HepG2 (cell line): Measurements from ENCODE around the gene SLC23A2. TPM values are rescaled to one million over a fixed set of nuclear protein-coding genes. Genes with fewer than 3 reads are reported as not detected.

ENCODE experiments used
- ARID4A ChIP-seq: sonication (generic); formaldehyde crosslinking; IDR thresholded peaks from 2 replicates; pipeline ENCODE4 v1.5.0; 2020; ENCODE audit warnings: mild to moderate bottlenecking, missing genetic modification reagents, borderline replicate concordance
- ARNT2 ChIP-seq: sonication (generic); formaldehyde crosslinking; IDR thresholded peaks from 2 replicates; pipeline ENCODE4 v1.8.0; 2022; ENCODE audit warnings: mild to moderate bottlenecking, low read depth, missing genetic modification reagents, moderate library complexity
- ATM ChIP-seq: fragments of 450-650 bp; IDR thresholded peaks from 2 replicates; pipeline ENCODE4 v1.7.1; 2017; ENCODE audit warnings: mild to moderate bottlenecking, borderline replicate concordance
- BCL6 ChIP-seq: IDR thresholded peaks from 2 replicates; pipeline ENCODE4 v1.6.1; 2016; ENCODE audit warnings: missing genetic modification reagents, missing compliant biosample characterization
- DZIP1 ChIP-seq: sonication (generic); formaldehyde crosslinking; IDR thresholded peaks from 2 replicates; pipeline ENCODE4 v1.5.0; 2020; ENCODE audit warnings: mild to moderate bottlenecking, missing genetic modification reagents
- HOXD1 ChIP-seq: sonication (generic); formaldehyde crosslinking; IDR thresholded peaks from 2 replicates; pipeline ENCODE4 v1.5.0; 2020; ENCODE audit warnings: missing genetic modification reagents
- KLF9 ChIP-seq: IDR thresholded peaks from 2 replicates; pipeline ENCODE4 v1.6.1; 2016; ENCODE audit warnings: low read depth
- RARG ChIP-seq: sonication (generic); formaldehyde crosslinking; IDR thresholded peaks from 2 replicates; pipeline ENCODE4 v1.4.0; 2020; ENCODE audit warnings: low read depth, mild to moderate bottlenecking, missing genetic modification reagents
- SOX5 ChIP-seq: IDR thresholded peaks from 2 replicates; pipeline ENCODE4 v1.6.1; 2016; ENCODE audit warnings: borderline replicate concordance
- STAT6 ChIP-seq: sonication (generic); formaldehyde crosslinking; IDR thresholded peaks from 2 replicates; pipeline ENCODE4 v1.4.0; 2020; ENCODE audit warnings: missing genetic modification reagents, mild to moderate bottlenecking, borderline replicate concordance
- TOE1 ChIP-seq: sonication (generic); formaldehyde crosslinking; IDR thresholded peaks from 2 replicates; pipeline ENCODE4 v1.4.0; 2020; ENCODE audit warnings: mild to moderate bottlenecking, missing genetic modification reagents
- TRIM24 ChIP-seq: sonication (generic); formaldehyde crosslinking; IDR thresholded peaks from 2 replicates; pipeline ENCODE4 v1.8.0; 2022; ENCODE audit warnings: mild to moderate bottlenecking, missing genetic modification reagents
- YEATS4 ChIP-seq: sonication (generic); formaldehyde crosslinking; IDR thresholded peaks from 2 replicates; pipeline ENCODE4 v1.4.0; 2020; ENCODE audit warnings: missing genetic modification reagents, borderline replicate concordance
- ZNF12 ChIP-seq: sonication (generic); formaldehyde crosslinking; IDR thresholded peaks from 2 replicates; pipeline ENCODE4 v1.5.0; 2020; ENCODE audit warnings: missing genetic modification reagents
- ZNF496 ChIP-seq: sonication (generic); formaldehyde crosslinking; IDR thresholded peaks from 2 replicates; pipeline ENCODE4 v1.8.1; 2023; ENCODE audit warnings: mild to moderate bottlenecking, moderate library complexity, missing genetic modification reagents; ENCODE audit not compliant: insufficient replicate concordance
- ZNF556 ChIP-seq: sonication (generic); formaldehyde crosslinking; IDR thresholded peaks from 2 replicates; pipeline ENCODE4 v1.4.0; 2020; ENCODE audit warnings: mild to moderate bottlenecking, missing genetic modification reagents, borderline replicate concordance
- ZNF639 ChIP-seq: conservative IDR thresholded peaks from 2 replicates; pipeline ENCODE4 v1.6.1; 2018; ENCODE audit warnings: missing genetic modification reagents
- polyA plus RNA-seq, 8 experiments: library from polyadenylated mRNA; depleted of rRNA in 3 of 8; stranded (reverse) in 7 of 8; unstranded in 1 of 8; fragments of >200 nt; fragmentation: Illumina TruSeq in 4 of 8; extraction: Trizol in 4 of 8; gene quantifications; 2 replicates each; pipeline versions ENCODE4 v1.2.1 to v1.2.3, GENCODE V29; 2011 to 2016; ENCODE audit warnings: low read depth in 4 of 8, missing spikeins in 1 of 8, mixed read lengths in 1 of 8; ENCODE audit not compliant: insufficient read depth in 1 of 8
- total RNA-seq, 5 experiments: library from RNA; depleted of rRNA; stranded (reverse); fragments of >200 nt; fragmentation: Illumina TruSeq; extraction: Trizol; gene quantifications; 2 replicates each; pipeline ENCODE4 v1.2.3, GENCODE V29; 2016; ENCODE audit warnings: low read depth in 1 of 5

The SLC23A2 gene
- total and polyA plus RNA-seq, 2 of the 13 experiments (the other 11 are each of a cell fraction or from before 2014, with no cell fraction given), result 42.2 to 51.2 TPM

GRCh38 chr20:4966826-4967751 lies 34.2 kb downstream of the SLC23A2 start (continued):
- TF ChIP-seq ARID4A (peak; percentile 3; the same call in 1 of the 2 replicates), KLF9 (CRISPR knock-in tag) (no peak), ZNF12 (CRISPR knock-in tag) (peak; percentile 70), ZNF496 (CRISPR knock-in tag) (no peak), RARG (CRISPR knock-in tag) (0 out of 2 replicates have a peak, but pooled peaks have one; percentile 64), ATM (peak; percentile 91; the same call in 1 of the 2 replicates), DZIP1 (CRISPR knock-in tag) (no peak), TOE1 (CRISPR knock-in tag) (peak; percentile 50; the same call in 1 of the 2 replicates), BCL6 (peak; percentile 95), ZNF639 (CRISPR knock-in tag) (peak; percentile 79; the same call in 1 of the 2 replicates), TRIM24 (0 out of 2 replicates have a peak, but pooled peaks have one; percentile 49), HOXD1 (CRISPR knock-in tag) (peak; percentile 78), ARNT2 (0 out of 2 replicates have a peak, but pooled peaks have one; percentile 9), ZNF556 (CRISPR knock-in tag) (0 out of 2 replicates have a peak, but pooled peaks have one; percentile 71), SOX5 (CRISPR knock-in tag) (peak; percentile 91), STAT6 (peak; percentile 72; the same call in 1 of the 2 replicates), YEATS4 (CRISPR knock-in tag) (peak; percentile 42; the same call in 1 of the 2 replicates)
